ENCODE data around the gene THYN1.
A peak's percentile ranks its signal among the peaks of the same experiment; 100 is the strongest.
"Not testable (repeated sequence)": the region's sequence is repeated elsewhere in the genome, so short reads cannot be mapped to it uniquely, and the experiment has no call there.

The THYN1 gene

GRCh38 chr11:134253188-134253993, at the start of gene THYN1, which contains the start of gene ACAD8:
Gene THYN1 (minus strand): TSS chr11:134253352. CDS start chr11:134252882, 470 bp downstream.
Gene ACAD8 (plus strand): TSS chr11:134253568. CDS start chr11:134253601, 33 bp downstream.
- peak; percentile 96 for DNase-seq

- no peak for DNase-seq
Observed at GRCh38 chr11:134294664-134295063, 41.5 kb upstream of the THYN1 start.

- no peak for DNase-seq
Observed at GRCh38 chr11:134293119-134294113, 40.3 kb upstream of the THYN1 start.

GRCh38 chr11:134292661-134293060, 39.5 kb upstream of the THYN1 start:
- no peak for DNase-seq

- DNase-seq, result no peak
Observed at GRCh38 chr11:134291196-134291595, 38.0 kb upstream of the THYN1 start.

GRCh38 chr11:134290646-134291045, 37.5 kb upstream of the THYN1 start:
- no peak for DNase-seq

- no peak for DNase-seq
Observed at GRCh38 chr11:134289789-134290188, 36.6 kb upstream of the THYN1 start.

- DNase-seq, result no peak
Observed at GRCh38 chr11:134289167-134289566, 36.0 kb upstream of the THYN1 start.

- no peak for DNase-seq
Observed at GRCh38 chr11:134288486-134288885, 35.3 kb upstream of the THYN1 start.

GRCh38 chr11:134287561-134287960, 34.4 kb upstream of the THYN1 start:
- no peak for DNase-seq

- DNase-seq, result not testable (repeated sequence)
Observed at GRCh38 chr11:134284349-134284748, 31.2 kb upstream of the THYN1 start.

GRCh38 chr11:134283461-134284230, 30.5 kb upstream of the THYN1 start:
- no peak for DNase-seq

GRCh38 chr11:134282121-134283045, 29.2 kb upstream of the THYN1 start:
- no peak for DNase-seq

- not testable (repeated sequence) for DNase-seq
Observed at GRCh38 chr11:134281635-134282034, 28.5 kb upstream of the THYN1 start.

- no peak for DNase-seq
Observed at GRCh38 chr11:134278356-134278755, 25.2 kb upstream of the THYN1 start.

GRCh38 chr11:134277183-134278001, 24.2 kb upstream of the THYN1 start:
- no peak for DNase-seq

- DNase-seq, result no peak
Observed at GRCh38 chr11:134276396-134277182, 23.4 kb upstream of the THYN1 start.

- peak; percentile 72 for DNase-seq
Observed at GRCh38 chr11:134275534-134276395, 22.6 kb upstream of the THYN1 start, which contains the start of gene GLB1L3. Gene GLB1L3 (plus strand): TSS chr11:134276379. CDS start chr11:134276741, 362 bp downstream.

GRCh38 chr11:134275188-134275533, 22.0 kb upstream of the THYN1 start:
- DNase-seq, result no peak
